IPS-20b (cell line): ENCODE results near the gene STX18.
"Not testable (repeated sequence)": the region's sequence is repeated elsewhere in the genome, so short reads cannot be mapped to it uniquely, and the experiment has no call there.

Experiments
- H3K27ac ChIP-seq: one replicate; pipeline ENCODE4 v1.5.1; 2013; ENCODE audit warnings: low read length
- H3K27me3 ChIP-seq: 2 replicates; pipeline ENCODE4 v1.6.1; 2013; ENCODE audit warnings: mild to moderate bottlenecking, low read length, inconsistent platforms; ENCODE audit not compliant: insufficient read depth
- H3K36me3 ChIP-seq: 2 replicates; pipeline ENCODE4 v1.6.1; 2013; ENCODE audit warnings: low read depth, mild to moderate bottlenecking, inconsistent platforms, low read length, moderate library complexity; ENCODE audit not compliant: insufficient read depth
- H3K4me1 ChIP-seq: 2 replicates; pipeline ENCODE4 v1.6.1; 2013; ENCODE audit warnings: mild to moderate bottlenecking, control low read depth, inconsistent platforms, low read length, moderate library complexity; ENCODE audit not compliant: insufficient read depth
- H3K4me3 ChIP-seq: 2 replicates; pipeline ENCODE4 v1.5.1; 2013; ENCODE audit warnings: mild to moderate bottlenecking, low read length, inconsistent platforms
- H3K9ac ChIP-seq: 2 replicates; pipeline ENCODE4 v1.6.1; 2013; ENCODE audit warnings: low read depth, mild to moderate bottlenecking, inconsistent platforms, low read length, moderate library complexity
- H3K9me3 ChIP-seq: 2 replicates; pipeline ENCODE4 v1.6.1; 2013; ENCODE audit warnings: mild to moderate bottlenecking, low read depth, low read length, inconsistent platforms; ENCODE audit not compliant: insufficient read depth

The STX18 gene

DNA sequence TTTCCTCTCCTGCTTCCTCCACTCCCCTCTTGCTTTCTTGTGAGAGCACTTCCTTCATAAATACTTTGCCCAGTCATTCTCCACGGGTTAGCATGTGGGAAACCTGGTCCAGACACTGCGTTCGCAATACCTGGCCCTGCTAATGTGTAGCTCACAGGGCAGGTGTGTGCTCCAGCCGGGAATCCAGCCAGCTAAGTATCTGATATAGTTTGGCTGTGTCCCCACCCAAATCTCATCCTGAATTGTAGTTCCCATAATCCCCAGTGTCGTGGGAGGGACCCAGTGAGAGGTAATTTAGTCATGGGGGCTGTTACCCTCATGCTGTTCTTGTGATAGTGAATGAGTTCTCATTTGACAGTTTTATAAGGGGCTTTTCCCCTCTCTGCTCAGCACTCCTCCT, 32.2 kb upstream of the STX18 start:
- peaks cover 48% of the 10 kb centered on the region for H3K27me3 ChIP-seq
- H3K4me1 ChIP-seq = peaks cover 4% of the 10 kb centered on the region
- H3K9ac ChIP-seq = no peak overlapping the region
- no peaks in the 10 kb centered on the region; the same call in 1 of the 2 replicates for H3K9me3 ChIP-seq
- no peak overlapping the region for H3K27ac ChIP-seq
- H3K4me3 ChIP-seq = no peak overlapping the region
- H3K36me3 ChIP-seq = 0 out of 2 replicates have a peak, but pooled peaks cover 4% of the 10 kb centered on the region

DNA sequence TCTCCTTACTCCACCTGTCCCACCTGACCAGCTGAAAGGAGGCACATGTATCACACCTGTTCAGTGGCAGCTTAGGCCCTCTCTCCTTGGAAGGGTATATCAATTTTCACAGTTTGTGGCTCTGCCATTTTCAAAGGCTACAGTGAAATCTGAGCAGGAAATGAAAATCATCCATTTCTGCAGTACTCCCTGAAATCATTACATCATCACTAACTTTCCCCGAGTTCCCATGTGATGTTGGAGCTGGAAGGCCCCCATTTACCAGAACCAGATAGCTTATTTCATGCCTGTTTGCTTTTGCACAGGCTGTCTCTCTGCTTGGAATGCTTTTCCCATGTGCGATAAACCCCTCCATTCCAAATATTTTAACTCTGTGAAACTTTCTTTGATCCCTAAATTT, 31.0 kb upstream of the STX18 start:
- Histone ChIP-seq H3K27ac (no peak overlapping the region), H3K36me3 (no peaks in the 10 kb centered on the region), H3K4me1 (no peaks in the 10 kb centered on the region), H3K4me3 (no peak overlapping the region), H3K27me3 (peaks cover 41% of the 10 kb centered on the region), H3K9me3 (no peaks in the 10 kb centered on the region; the same call in 1 of the 2 replicates), H3K9ac (no peak overlapping the region)

DNA sequence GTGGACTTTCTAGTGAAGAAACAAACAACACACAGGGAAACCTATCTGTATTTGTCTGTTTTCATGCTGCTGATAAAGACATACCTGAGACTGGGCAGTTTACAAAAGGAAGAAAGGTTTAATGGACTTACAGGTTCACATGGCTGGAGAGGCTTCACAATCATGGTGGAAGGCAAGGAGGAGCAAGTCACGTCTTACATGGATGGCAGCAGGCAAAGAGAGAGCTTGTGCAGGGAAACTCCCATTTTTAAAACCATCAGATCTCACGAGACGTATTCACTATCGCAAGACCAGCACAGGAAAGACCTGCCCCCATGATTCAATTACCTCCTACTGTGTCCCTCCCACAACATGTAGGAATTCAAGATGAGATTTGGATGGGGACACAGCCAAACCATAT, 28.0 kb upstream of the STX18 start:
- not testable (repeated sequence) for H3K4me1 ChIP-seq, H3K4me3 ChIP-seq, H3K36me3 ChIP-seq, H3K9ac ChIP-seq, H3K27ac ChIP-seq, H3K9me3 ChIP-seq
- peaks cover 21% of the 10 kb centered on the region for H3K27me3 ChIP-seq

DNA sequence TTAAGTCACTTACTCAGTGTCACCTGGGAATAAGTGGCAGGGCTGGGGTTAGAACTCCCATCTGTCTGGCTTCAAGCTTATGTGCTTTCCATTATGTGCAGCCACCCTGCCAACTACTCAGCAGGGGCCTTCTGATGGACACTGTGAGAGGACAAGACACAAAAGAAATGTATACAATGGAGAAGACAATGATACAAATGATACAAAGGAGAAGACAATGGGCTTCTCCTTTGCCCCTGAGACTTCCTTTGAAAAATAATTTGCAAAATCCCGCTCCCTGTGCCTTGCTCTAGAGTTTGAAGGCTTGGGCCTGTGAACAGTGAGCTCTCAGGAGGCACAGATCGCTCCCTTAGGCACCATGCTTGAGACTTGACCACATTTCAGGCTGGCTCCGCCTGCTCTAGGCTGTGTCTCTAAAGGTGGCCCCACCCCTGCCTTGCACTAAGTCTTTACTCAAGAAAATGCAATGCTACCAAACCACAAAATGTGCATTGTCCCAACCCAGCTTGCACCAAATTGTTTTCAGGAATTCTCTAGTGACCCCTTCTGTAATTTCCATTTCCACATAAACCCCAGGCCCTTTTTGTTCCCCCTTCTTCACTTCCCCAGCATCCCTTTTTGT, 27.1 kb upstream of the STX18 start:
- Histone ChIP-seq H3K4me1 (no peaks in the 10 kb centered on the region), H3K4me3 (no peak overlapping the region), H3K27ac (no peak overlapping the region), H3K9me3 (no peaks in the 10 kb centered on the region; the same call in 1 of the 2 replicates), H3K36me3 (peaks cover 6% of the 10 kb centered on the region), H3K9ac (no peak overlapping the region), H3K27me3 (peaks cover 12% of the 10 kb centered on the region)

DNA sequence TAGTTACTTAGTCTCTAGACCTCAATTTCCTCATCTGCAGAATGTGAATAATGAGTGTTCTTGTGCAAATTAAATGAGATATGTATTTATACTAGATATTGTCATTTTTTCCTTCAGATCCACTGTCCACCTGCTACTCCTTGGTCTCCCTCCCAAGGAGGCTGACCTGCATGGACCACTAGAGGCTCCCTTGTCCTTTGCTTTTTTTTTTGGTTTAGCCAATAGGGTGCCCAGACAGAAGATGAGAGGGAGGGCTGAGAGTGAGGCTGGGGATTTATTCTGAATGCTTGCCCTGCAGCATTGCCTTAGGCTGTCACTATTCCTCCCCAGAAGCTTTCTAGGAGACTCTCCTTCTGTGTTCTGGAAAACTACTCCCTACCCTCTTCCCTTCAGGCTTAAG, 24.5 kb upstream of the STX18 start:
- H3K4me1 ChIP-seq, H3K9ac ChIP-seq, H3K9me3 ChIP-seq, H3K27ac ChIP-seq, H3K4me3 ChIP-seq, H3K27me3 ChIP-seq: not testable (repeated sequence)
- H3K36me3 ChIP-seq = peaks cover 13% of the 10 kb centered on the region

DNA sequence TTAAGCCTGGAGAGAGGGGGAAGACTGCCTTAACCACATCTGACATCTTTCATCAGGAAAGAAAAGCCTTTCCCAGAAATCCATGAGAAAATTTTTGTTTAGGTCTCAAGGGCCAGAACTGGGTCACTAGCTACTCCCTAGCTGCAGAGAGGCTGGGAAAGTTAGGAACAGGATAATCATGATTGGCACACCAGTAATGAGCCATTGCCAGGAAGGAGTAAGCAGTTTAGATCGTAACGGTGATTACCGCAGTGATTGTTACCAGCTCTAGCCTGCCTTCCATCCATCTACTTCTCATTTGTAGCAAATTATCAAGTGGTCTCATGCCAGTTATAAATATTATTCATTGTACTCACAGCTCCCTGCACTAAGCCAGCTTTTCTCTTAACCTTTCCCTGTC, 22.7 kb upstream of the STX18 start:
- H3K9me3 ChIP-seq = no peaks in the 10 kb centered on the region
- H3K9ac ChIP-seq = no peak overlapping the region
- H3K27ac ChIP-seq = no peak overlapping the region
- H3K36me3 ChIP-seq = peaks cover 13% of the 10 kb centered on the region
- H3K4me3 ChIP-seq = no peak overlapping the region
- H3K4me1 ChIP-seq = no peaks in the 10 kb centered on the region
- no peaks in the 10 kb centered on the region for H3K27me3 ChIP-seq

DNA sequence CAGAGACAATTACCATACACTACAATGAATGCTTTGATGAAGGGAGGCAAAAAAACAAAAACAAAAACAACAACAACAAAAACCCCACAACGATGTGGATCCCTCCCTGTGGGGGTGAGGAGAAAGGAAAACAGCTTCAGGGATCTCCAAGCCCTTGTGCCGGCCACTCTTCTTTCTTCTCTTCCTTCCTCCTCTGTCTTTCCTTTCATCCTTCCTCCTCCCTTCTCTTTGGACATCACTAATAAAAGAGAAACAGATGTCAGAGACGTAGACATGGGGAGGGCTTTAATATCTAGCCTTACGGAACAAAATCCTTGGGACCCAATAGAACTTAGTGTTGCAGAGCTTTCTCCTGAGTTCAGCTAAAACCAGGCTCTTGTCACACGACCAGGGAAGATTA, 18.8 kb upstream of the STX18 start:
- Histone ChIP-seq H3K9me3 (no peaks in the 10 kb centered on the region), H3K4me3 (no peak overlapping the region), H3K27me3 (no peaks in the 10 kb centered on the region), H3K27ac (no peak overlapping the region), H3K9ac (no peak overlapping the region), H3K36me3 (peaks cover 20% of the 10 kb centered on the region), H3K4me1 (peaks cover 6% of the 10 kb centered on the region)

DNA sequence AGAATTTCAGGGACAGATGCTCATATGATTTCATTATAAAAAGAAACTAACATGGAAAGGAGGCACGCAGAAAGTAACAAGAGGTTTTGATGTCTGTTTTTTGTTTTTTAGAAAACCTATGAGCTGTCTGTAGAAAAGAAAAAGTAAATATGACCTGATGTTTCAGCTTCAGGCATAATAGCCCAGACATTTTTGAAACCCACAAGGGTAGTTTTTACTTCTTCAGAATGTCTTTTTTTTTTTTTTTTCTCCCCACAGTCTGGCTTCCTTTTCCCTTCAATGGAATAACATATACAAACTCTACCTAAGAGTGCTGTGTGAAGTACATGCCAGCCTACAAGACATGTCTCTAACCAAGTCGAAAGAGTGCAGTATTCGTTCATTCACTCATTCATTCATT, 18.3 kb upstream of the STX18 start:
- H3K9me3 ChIP-seq = no peaks in the 10 kb centered on the region
- H3K4me1 ChIP-seq = peaks cover 8% of the 10 kb centered on the region
- no peaks in the 10 kb centered on the region for H3K27me3 ChIP-seq
- H3K36me3 ChIP-seq = peaks cover 23% of the 10 kb centered on the region
- no peak overlapping the region for H3K9ac ChIP-seq
- no peak overlapping the region for H3K27ac ChIP-seq
- no peak overlapping the region for H3K4me3 ChIP-seq

DNA sequence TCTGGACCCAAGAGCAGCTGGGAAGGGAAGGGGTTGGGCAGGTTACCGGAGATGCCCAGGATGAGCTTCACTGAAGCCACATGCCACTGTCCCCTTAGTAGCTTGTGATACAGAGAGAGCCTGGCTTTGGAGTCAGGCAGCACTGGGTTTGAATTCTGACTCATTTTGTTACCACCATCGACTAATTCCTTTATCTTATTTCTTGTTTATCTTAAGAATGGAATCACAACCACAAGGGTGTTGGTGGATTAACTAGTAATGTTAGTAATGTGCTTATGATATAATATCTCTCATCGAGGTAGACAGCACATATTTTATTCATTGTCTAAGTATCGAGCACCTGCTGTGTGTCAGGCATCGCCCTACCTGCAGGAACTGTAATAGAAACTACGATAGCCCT, 17.7 kb upstream of the STX18 start:
- H3K36me3 ChIP-seq = peaks cover 20% of the 10 kb centered on the region

DNA sequence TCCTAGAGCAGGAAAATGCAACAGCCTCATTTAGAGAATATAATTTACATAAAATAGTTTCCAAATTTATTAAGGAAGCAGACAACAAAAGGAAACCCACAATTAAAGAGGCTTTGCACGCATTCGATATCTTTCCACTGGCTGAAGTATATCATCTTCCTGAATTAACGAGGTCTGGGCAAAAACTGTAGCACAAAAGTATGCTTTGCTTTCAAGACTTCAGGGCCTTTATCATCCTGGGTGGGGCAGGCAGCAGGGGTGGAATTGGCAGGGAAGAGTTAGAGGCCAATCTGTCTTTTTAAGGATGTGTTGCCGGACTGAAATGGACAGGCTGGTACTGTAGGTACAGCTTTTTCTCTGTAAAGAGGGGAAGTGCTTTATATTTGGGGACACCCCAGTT, 17.0 kb upstream of the STX18 start:
- no peaks in the 10 kb centered on the region for H3K27me3 ChIP-seq
- peaks cover 8% of the 10 kb centered on the region for H3K4me1 ChIP-seq
- H3K9ac ChIP-seq = no peak overlapping the region
- peaks cover 25% of the 10 kb centered on the region for H3K36me3 ChIP-seq
- no peak overlapping the region for H3K4me3 ChIP-seq
- H3K27ac ChIP-seq = no peak overlapping the region
- H3K9me3 ChIP-seq = no peaks in the 10 kb centered on the region

More for the DNA sequence above, 17.7 kb upstream of the STX18 start:
- Histone ChIP-seq H3K4me1 (peaks cover 8% of the 10 kb centered on the region), H3K27me3 (no peaks in the 10 kb centered on the region), H3K4me3 (no peak overlapping the region), H3K27ac (no peak overlapping the region), H3K9ac (no peak overlapping the region), H3K9me3 (no peaks in the 10 kb centered on the region)

DNA sequence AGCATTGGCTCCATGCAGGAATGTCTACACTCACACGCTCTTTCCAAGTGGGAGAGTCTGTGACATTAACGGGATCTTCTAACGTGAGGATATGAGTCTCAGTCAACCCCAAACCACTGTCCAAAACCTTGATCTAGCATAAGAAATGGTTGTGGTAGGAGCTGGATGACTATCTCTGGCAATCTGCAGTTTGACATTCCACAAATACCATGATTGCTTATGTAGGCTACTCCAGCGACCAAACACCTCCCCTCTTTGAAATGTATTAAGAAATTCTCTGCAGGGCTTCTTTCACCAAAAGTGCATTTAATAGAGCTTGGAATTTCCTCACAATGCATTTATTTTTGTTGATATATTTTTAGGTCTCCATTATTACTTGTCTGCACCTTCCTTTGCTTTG, 14.1 kb upstream of the STX18 start:
- Histone ChIP-seq H3K4me1 (peaks cover 8% of the 10 kb centered on the region), H3K27ac (no peak overlapping the region), H3K36me3 (peaks cover 37% of the 10 kb centered on the region), H3K27me3 (no peaks in the 10 kb centered on the region), H3K9me3 (no peaks in the 10 kb centered on the region), H3K9ac (no peak overlapping the region), H3K4me3 (no peak overlapping the region)

DNA sequence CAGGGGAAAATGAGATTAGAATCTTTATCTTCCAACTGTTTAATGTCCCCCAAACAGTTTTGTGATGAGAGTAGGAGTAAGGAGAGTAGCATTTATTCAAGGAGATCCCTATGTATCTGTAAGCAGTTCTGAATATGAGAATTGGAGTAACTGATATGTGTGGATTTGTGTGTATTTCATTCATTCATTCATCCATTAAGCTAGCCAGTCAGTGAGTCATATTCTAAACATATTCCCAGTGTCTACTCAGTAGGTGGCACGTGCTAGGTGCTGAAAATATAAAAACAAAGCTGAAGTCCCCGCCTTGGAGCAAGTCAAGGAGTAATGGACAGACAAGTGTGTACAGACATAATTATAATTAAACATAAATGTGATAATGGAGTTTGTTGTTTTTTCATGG, 12.4 kb upstream of the STX18 start:
- H3K27me3 ChIP-seq = no peaks in the 10 kb centered on the region
- H3K4me1 ChIP-seq = peaks cover 8% of the 10 kb centered on the region
- H3K36me3 ChIP-seq = peaks cover 54% of the 10 kb centered on the region
- H3K4me3 ChIP-seq = no peak overlapping the region
- no peak overlapping the region for H3K27ac ChIP-seq
- H3K9ac ChIP-seq = no peak overlapping the region
- no peaks in the 10 kb centered on the region for H3K9me3 ChIP-seq
